Large intestine (tissue), 3 donors: ENCODE results near the gene RCE1. TPM values are rescaled to one million over a fixed set of nuclear protein-coding genes. Genes with fewer than 3 reads are reported as not detected.

ENCODE experiments used
- DNase-seq, 2 donors: peaks; one replicate each; pipeline versions ENCODE4 v3.0.0 to v3.0.0-alpha.2; 2013
- H3K27ac ChIP-seq: one replicate; pipeline ENCODE4 v1.5.1; 2013; ENCODE audit warnings: low read length
- H3K27me3 ChIP-seq: 2 replicates; pipeline ENCODE4 v1.6.1; 2013; ENCODE audit warnings: low read length; ENCODE audit not compliant: control insufficient read depth, insufficient read depth
- H3K36me3 ChIP-seq: 2 replicates; pipeline ENCODE4 v1.6.1; 2013; ENCODE audit warnings: low read length; ENCODE audit not compliant: control insufficient read depth, insufficient read depth
- H3K4me1 ChIP-seq: one replicate; pipeline ENCODE4 v1.6.1; 2013; ENCODE audit warnings: low read length; ENCODE audit not compliant: control insufficient read depth, insufficient read depth
- H3K4me3 ChIP-seq: one replicate; pipeline ENCODE4 v1.5.1; 2013; ENCODE audit warnings: low read length
- H3K9me3 ChIP-seq: one replicate; pipeline ENCODE4 v1.6.1; 2013; ENCODE audit warnings: mild to moderate bottlenecking, low read depth, low read length, moderate library complexity; ENCODE audit not compliant: control insufficient read depth
- WGBS: methylation state at CpG from one replicate; pipeline ENCODE4 v1.1.5; 2013; ENCODE audit warnings: low lambda C conversion rate; ENCODE audit not compliant: insufficient coverage; 5-methylcytosine and 5-hydroxymethylcytosine counted together
- polyA plus RNA-seq: library from polyadenylated mRNA; unstranded; fragments of 120-200 nt; gene quantifications from one replicate; pipeline ENCODE4 v1.2.1, GENCODE V29; 2013

RCE1 gene
- polyA plus RNA-seq, 1 donor: 27.2 TPM

DNA sequence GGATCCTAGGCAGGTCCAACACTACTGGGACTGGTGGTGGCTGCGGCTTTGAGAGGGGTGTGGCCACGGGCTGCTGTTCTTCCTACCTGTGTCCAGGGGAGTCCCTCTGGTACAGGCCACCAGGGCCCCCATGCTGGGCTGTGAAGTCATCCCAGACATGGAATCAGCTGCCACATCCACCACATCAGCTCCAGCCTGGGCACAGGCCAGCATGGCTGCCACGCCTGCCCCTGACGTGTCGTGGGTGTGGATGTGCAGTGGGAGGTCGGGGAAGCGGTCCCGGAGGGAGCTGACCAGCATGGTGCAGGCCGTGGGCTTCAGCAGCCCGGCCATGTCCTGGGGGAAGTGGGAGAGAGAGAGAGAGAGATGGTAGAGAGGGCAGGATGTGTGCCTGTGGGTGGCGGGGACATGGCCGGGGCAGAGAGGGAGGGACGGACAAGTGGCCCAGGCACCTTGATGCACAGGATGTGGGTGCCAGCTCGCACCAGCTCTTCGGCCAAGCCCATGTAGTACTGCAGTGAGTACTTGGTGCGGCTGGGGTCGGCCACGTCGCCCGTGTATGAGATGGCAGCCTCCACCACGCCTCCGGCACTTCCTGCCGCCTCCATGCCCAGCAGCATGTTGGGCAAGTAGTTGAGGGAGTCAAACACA, 7.5 kb downstream of the RCE1 start:
- peaks cover 36% of the 10 kb centered on the region for H3K36me3 ChIP-seq
- no peak overlapping the region for H3K4me3 ChIP-seq
- H3K9me3 ChIP-seq: no peaks in the 10 kb centered on the region
- H3K4me1 ChIP-seq: peaks cover 4% of the 10 kb centered on the region
- H3K27ac ChIP-seq: no peak overlapping the region
- DNase-seq: no peak
- no peaks in the 10 kb centered on the region for H3K27me3 ChIP-seq
- no CpG with 5 or more reads among the region's 23 CpGs for WGBS

DNA sequence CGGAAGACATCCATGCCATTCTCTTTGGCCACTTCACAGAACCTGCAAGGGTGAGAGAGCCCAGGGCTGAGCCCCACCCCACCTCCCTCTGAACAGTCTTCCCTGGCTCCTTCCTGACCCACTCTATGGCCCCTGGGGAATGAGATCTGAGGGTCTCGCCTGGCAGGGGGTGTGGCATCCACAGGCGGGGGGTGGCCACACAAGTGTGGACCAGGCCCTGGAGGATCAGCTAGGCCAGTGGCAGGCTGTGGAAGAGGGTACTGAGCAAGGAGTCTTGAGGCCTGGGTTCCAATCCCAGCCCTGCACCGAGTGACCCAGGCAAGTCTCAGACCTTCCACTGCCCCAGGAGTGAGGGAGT, 8.0 kb downstream of the RCE1 start:
- H3K4me1 ChIP-seq: peaks cover 6% of the 10 kb centered on the region

DNA sequence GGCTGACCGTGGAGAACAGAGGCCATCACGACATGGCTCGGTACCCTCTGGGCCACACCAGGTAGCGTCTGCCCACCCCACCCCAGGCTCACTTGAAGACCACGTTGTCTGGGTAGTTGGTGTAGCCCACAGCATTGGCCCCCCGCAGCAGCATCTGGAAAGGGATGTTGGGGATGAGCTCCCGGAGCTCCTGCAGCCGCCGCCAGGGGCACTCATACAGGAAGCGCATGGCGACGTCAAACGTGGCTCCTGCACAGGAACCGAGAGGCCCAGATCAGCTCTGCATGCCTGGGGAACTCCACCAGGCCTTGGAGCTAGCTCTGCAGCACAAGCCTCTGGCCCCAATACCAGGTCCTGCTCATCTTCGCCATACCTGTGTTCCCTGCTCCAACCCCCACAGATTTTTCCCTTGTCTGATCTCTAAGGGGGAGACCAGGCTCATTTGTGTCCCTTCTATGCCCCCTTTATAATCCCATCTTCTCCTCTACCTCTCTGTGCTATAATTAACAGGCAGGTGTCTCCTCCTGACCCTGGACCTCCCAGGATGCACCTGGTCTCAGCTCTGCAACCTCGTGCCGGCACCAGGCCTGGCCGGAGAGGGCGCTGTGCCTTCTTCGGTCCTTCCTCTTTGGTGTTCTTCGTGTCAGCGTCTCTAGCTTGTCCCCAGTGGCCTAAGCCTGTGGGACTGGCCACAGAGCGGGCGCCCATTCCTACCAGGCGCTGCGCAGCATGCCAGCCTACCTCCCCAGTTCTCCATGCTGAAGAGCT, 8.6 kb downstream of the RCE1 start:
- H3K4me3 ChIP-seq: no peak overlapping the region
- no CpG with 5 or more reads among the region's 26 CpGs for WGBS
- H3K9me3 ChIP-seq: no peaks in the 10 kb centered on the region
- H3K36me3 ChIP-seq: peaks cover 25% of the 10 kb centered on the region
- peaks cover 6% of the 10 kb centered on the region for H3K4me1 ChIP-seq
- H3K27me3 ChIP-seq: no peaks in the 10 kb centered on the region
- no peak for DNase-seq
- no peak overlapping the region for H3K27ac ChIP-seq

More for the DNA sequence above, 8.0 kb downstream of the RCE1 start:
- H3K4me3 ChIP-seq: no peak overlapping the region
- WGBS: no CpG with 5 or more reads among the region's 4 CpGs
- no peaks in the 10 kb centered on the region for H3K27me3 ChIP-seq
- no peaks in the 10 kb centered on the region for H3K9me3 ChIP-seq
- H3K36me3 ChIP-seq: peaks cover 31% of the 10 kb centered on the region
- DNase-seq: no peak
- H3K27ac ChIP-seq: no peak overlapping the region

DNA sequence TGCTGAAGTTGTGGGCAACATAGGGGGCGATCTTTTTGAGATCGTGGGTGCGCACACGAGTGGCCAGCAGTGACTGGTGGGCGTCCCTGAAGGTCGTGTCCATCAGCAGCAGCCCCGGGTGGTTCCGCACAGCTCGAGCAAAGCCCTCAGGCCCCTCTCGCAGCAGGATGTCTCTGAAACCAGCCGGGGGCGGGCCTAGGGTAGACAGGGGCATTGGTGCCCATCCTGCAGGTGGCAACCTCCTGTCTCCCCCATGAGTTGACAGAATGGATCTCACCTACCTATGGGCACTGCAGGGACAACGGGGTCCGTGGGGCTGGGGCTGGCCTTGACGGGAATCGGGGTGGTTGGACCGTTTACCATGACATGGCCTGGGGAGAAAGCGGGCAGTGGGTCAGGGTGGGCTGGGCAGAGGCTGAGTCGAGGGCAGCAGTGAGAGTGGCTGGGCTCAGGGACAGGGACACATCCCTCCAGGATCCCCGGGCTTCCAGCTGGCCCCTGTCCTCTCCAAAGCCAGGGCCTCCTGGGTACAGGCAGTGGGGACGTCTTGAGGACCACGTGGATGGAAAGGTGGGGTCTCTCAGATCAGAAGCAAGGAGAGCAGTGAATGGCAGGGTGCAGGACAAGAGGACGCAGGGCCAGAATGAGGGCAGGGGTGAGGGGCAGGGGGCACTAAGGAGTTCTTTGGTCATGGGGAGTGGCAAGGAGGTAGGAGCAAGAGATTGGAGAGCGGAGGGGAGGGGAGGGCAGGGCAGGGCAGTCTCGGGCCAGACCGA, 9.4 kb downstream of the RCE1 start:
- peaks cover 6% of the 10 kb centered on the region for H3K4me1 ChIP-seq
- H3K9me3 ChIP-seq: peaks cover 2% of the 10 kb centered on the region
- WGBS: no CpG with 5 or more reads among the region's 26 CpGs
- H3K4me3 ChIP-seq: no peak overlapping the region
- H3K27ac ChIP-seq: no peak overlapping the region
- peaks cover 20% of the 10 kb centered on the region for H3K36me3 ChIP-seq
- no peak for DNase-seq
- no peaks in the 10 kb centered on the region for H3K27me3 ChIP-seq

DNA sequence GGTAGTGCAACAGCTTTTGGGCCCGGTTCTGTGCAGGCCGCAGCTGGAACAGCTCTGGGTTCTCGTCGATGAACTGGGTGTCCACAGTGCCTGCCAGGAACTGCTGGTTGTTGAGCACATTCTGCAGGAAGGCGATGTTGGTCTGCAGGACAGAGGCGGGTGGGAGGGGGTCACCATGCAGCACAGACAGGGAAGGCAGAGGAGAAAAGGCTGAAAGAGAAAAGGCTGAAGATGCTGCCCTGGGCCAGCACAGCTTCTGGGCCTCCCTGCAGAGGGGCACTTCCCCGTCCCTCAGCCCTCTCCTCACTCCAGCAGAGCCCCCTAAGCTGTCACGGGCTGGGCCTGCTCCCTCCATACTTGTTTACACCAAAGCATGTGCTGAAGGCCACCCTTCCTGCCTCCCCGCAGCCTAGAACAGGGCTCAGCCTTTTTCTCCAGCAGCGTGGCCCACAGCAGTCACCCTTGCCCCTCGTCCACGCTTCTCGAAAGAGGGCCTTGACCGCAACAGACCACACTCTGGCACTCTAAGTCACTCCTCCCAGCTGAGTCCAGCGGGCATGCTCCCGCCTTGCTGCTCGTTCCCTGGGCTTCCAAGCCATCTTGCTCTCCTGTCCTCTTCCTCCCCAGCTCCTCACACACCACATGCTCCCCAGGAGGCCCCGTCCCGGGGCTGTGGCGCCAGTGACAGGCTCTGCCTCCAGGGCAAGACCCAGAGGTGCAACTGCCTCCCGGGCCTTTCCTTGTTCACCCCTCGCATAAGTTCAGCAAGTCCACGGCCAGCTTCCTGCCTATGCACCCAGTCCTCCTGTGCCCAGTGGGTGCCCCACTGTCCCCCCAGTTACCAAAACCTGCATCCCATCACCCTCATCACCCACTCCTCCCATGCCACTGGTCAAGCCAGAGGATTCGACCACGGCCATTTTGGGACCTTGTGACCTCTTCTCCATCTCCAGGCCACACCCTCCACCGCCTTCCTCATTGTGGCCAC, 10.3 kb downstream of the RCE1 start:
- no peak overlapping the region for H3K27ac ChIP-seq
- no peak overlapping the region for H3K4me3 ChIP-seq
- peaks cover 13% of the 10 kb centered on the region for H3K36me3 ChIP-seq
- no CpG with 5 or more reads among the region's 26 CpGs for WGBS
- H3K9me3 ChIP-seq: peaks cover 7% of the 10 kb centered on the region
- DNase-seq: no peak
- H3K4me1 ChIP-seq: peaks cover 6% of the 10 kb centered on the region
- no peaks in the 10 kb centered on the region for H3K27me3 ChIP-seq

DNA sequence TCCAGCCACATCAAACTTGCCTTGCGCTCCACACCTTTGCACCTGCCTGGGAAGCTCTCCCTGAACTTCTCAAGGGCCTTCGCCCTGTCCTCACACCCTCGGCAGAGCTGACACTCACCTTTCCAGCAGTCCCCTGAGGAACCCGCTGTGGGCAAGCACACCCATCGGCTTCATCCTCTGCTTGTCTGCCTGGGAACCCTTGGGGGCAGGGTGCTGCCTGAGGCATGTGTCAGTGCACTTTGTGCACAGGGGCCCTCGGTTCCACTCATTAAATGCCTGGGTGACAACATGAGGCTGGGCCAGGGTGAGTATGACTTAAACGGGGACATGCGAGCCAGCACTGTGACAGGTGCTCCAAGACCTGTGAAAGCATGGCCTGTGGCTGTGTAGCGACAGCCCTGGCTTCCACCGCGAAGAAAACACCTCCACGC, 11.0 kb downstream of the RCE1 start:
- DNase-seq: no peak

DNA sequence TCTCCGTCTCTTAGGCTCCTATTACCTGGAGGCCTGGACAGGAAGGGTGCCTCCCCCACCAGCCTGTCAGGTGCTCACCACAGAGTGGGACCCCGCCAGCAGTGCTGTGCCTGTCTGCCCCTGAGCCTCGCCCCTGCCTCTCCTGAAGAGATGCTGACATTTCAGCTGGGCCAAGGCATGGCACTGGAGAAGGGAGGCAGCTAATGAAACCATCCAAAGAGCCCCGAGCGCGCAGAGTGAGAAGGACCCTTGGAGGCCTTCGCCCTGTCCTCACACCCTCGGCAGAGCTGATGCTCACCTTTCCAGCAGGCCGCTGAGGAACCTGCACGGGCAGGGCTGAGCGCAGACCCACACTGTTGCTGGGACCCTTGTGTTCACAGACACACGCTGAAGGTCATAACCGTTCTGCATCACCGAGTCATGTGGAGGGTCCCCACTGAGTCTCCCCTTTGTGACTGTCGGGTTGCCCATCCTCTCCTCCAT, 11.5 kb downstream of the RCE1 start:
- Histone ChIP-seq H3K4me3 (no peak overlapping the region), H3K4me1 (peaks cover 6% of the 10 kb centered on the region), H3K36me3 (peaks cover 6% of the 10 kb centered on the region), H3K27ac (no peak overlapping the region), H3K9me3 (peaks cover 7% of the 10 kb centered on the region), H3K27me3 (no peaks in the 10 kb centered on the region)
- no peak for DNase-seq
- WGBS: no CpG with 5 or more reads among the region's 15 CpGs

More for the DNA sequence above, 11.0 kb downstream of the RCE1 start:
- Histone ChIP-seq H3K4me3 (no peak overlapping the region), H3K27me3 (no peaks in the 10 kb centered on the region), H3K36me3 (peaks cover 6% of the 10 kb centered on the region), H3K4me1 (peaks cover 6% of the 10 kb centered on the region), H3K27ac (no peak overlapping the region), H3K9me3 (peaks cover 7% of the 10 kb centered on the region)
- no CpG with 5 or more reads among the region's 12 CpGs for WGBS

DNA sequence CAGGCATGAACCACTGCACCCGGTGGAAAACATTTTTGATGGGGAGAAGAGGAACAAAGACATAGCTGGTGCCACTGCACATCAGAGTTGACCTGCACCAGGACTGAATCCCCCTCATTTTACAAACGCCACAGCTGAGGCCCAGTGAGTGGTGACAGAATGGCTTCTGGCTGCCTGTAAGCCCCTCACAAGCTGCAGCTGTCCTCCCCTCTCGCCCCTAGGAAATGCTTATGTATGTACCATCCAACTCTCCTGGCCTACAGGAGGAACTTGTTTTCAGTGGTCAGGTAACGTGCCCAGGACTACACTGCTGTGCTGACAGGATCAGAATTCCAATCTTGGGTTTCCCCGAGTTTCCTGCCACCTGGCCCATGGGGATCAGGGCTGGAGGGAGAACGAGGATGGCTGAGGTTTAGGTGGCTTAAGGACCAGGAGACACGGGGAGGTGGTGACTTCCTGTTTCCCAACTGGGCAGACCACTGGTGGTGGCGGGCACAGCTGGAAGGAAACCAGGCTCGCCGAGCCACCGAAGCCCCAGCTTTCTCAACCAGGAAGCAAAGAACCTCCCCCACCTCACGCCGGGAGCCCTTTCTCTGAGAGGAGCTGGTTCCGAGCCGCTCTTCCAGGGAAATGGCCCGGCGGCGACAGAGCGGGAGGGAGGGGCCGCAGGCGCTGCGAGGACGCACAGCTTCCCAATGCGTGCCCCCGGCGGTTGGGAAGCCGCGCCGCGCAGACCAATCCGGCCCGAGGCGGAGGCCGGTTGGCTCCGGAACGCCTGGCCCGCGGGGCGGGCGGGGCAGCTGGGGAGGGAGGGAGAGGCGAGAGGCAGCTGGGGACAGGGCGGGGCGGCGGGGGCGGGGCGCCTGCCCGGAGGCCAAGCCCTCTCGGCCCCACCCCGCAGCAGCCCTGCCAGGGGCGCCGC, 12.6 kb downstream of the RCE1 start:
- no CpG with 5 or more reads among the region's 51 CpGs for WGBS
- peak overlapping the region; percentile 79 for H3K27ac ChIP-seq
- DNase-seq: peak; percentile 92 to 96
- H3K36me3 ChIP-seq: peaks cover 2% of the 10 kb centered on the region
- no peaks in the 10 kb centered on the region for H3K27me3 ChIP-seq
- peaks cover 6% of the 10 kb centered on the region for H3K4me1 ChIP-seq
- H3K4me3 ChIP-seq: peak overlapping the region; percentile 80
- peaks cover 7% of the 10 kb centered on the region for H3K9me3 ChIP-seq
